Activated B cell treated with CpG ODN at 0.5 μM for 24 hours (primary cell): Measurements from ENCODE around the gene GOLGA8T. TPM values are rescaled to one million over a fixed set of nuclear protein-coding genes. Genes with fewer than 3 reads are reported as not detected.
"Not testable (repeated sequence)": the region's sequence is repeated elsewhere in the genome, so short reads cannot be mapped to it uniquely, and the experiment has no call there.

Experiments used
- ATAC-seq: fragments of 200-7000 bp; cut with Tn5 transposase; one replicate; pipeline ENCODE4 v1.10.0; 2021; ENCODE audit warnings: low read depth, mild to moderate bottlenecking, moderate library complexity
- CTCF ChIA-PET: fragments of 350-600 bp; sonication (Branson Sonifier 250); formaldehyde crosslinking; loops from one replicate; lab custom pipeline; 2021; ENCODE audit warnings: antibody characterized with exemption; lab: Charles Lee
- POLR2A ChIA-PET: fragments of 350-600 bp; sonication (Branson Sonifier 250); formaldehyde crosslinking; loops from one replicate; lab custom pipeline; 2021; ENCODE audit warnings: antibody characterized with exemption; lab: Charles Lee
- DNase-seq: peaks from one replicate; pipeline ENCODE4 v3.0.0; 2022
- H3K27ac Mint-ChIP-seq: one replicate; pipeline ENCODE4 v1.8.0; 2020; ENCODE audit warnings: mixed read lengths
- H3K27me3 Mint-ChIP-seq: one replicate; pipeline ENCODE4 v1.8.0; 2021; ENCODE audit warnings: mixed read lengths
- H3K36me3 Mint-ChIP-seq: one replicate; pipeline ENCODE4 v1.8.0; 2021; ENCODE audit warnings: low read depth, mixed read lengths
- H3K4me1 Mint-ChIP-seq: one replicate; pipeline ENCODE4 v1.8.0; 2021; ENCODE audit warnings: mixed read lengths
- H3K4me3 Mint-ChIP-seq: one replicate; pipeline ENCODE4 v1.8.0; 2020; ENCODE audit warnings: mild to moderate bottlenecking, mixed read lengths
- H3K9me3 Mint-ChIP-seq: one replicate; pipeline ENCODE4 v1.8.0; 2020; ENCODE audit warnings: mixed read lengths
- intact Hi-C: fragments of 100-400 bp; cut with micrococcal nuclease; formaldehyde crosslinking; loops from one replicate; pipeline ENCODE4 v1.15.1; 2024
- total RNA-seq: library from RNA; stranded (reverse); gene quantifications from 2 replicates; pipeline ENCODE4 v1.2.3, GENCODE V29; 2022

GOLGA8T gene
- total RNA-seq, 1 donor from 2014 or later = not detected

GRCh38 chr15:30192119-30192745 lies 57.4 kb downstream of the GOLGA8T start:
- H3K36me3 Mint-ChIP-seq, H3K4me3 Mint-ChIP-seq, intact Hi-C loops, H3K9me3 Mint-ChIP-seq, H3K4me1 Mint-ChIP-seq, CTCF ChIA-PET, DNase-seq, H3K27ac Mint-ChIP-seq, POLR2A ChIA-PET, H3K27me3 Mint-ChIP-seq: not testable (repeated sequence)
- peak; percentile 10 for ATAC-seq

- H3K9me3 Mint-ChIP-seq, H3K27me3 Mint-ChIP-seq, intact Hi-C loops, H3K4me1 Mint-ChIP-seq, DNase-seq, H3K4me3 Mint-ChIP-seq, CTCF ChIA-PET, H3K36me3 Mint-ChIP-seq, H3K27ac Mint-ChIP-seq, POLR2A ChIA-PET, ATAC-seq: not testable (repeated sequence)
Observed at GRCh38 chr15:30192892-30193291, 58.0 kb downstream of the GOLGA8T start.

Other genes with a start within 250 kb of the GOLGA8T start
- gene GOLGA8J, start 52.1 kb upstream of the GOLGA8T start, total RNA-seq = 0.22 TPM in 1 of 2 replicates, not detected in the other